HEK293T (cell line): ENCODE data around the gene LRRC36.

ENCODE experiments used
- CTCF ChIA-PET: fragments of 350-600 bp; formaldehyde crosslinking; extraction: SDS; loops from one replicate; lab custom pipeline; 2021; ENCODE audit warnings: antibody characterized with exemption, inconsistent platforms; lab: Yijun Ruan, JAX
- POLR2A ChIA-PET: fragments of 350-600 bp; formaldehyde crosslinking; extraction: SDS; loops from one replicate; lab custom pipeline; 2020; ENCODE audit warnings: antibody characterized with exemption, inconsistent platforms; lab: Yijun Ruan, JAX
- DNase-seq: peaks from one replicate; pipeline ENCODE4 v3.0.0; 2012; ENCODE audit warnings: mixed read lengths; ENCODE audit errors: extremely low spot score
- ARNT ChIP-seq: fragments of 450-650 bp; IDR thresholded peaks from 2 replicates; pipeline ENCODE4 v1.6.1; 2017; ENCODE audit warnings: mild to moderate bottlenecking
- BHLHE40 ChIP-seq: fragments of 450-650 bp; IDR thresholded peaks from 2 replicates; pipeline ENCODE4 v1.6.1; 2016; ENCODE audit warnings: mild to moderate bottlenecking, moderate library complexity, borderline replicate concordance
- CTBP1 ChIP-seq: fragments of 450-650 bp; IDR thresholded peaks from 2 replicates; pipeline ENCODE4 v1.6.1; 2016; ENCODE audit warnings: borderline replicate concordance
- ELF4 ChIP-seq: fragments of 450-650 bp; IDR thresholded peaks from 2 replicates; pipeline ENCODE4 v1.6.1; 2017; ENCODE audit warnings: antibody characterized with exemption
- FOXA1 ChIP-seq: fragments of 450-650 bp; IDR thresholded peaks from 2 replicates; pipeline ENCODE4 v1.6.1; 2016; ENCODE audit warnings: mild to moderate bottlenecking
- FOXK2 ChIP-seq: fragments of 450-650 bp; IDR thresholded peaks from 2 replicates; pipeline ENCODE4 v1.6.1; 2016; ENCODE audit warnings: mild to moderate bottlenecking
- FOXM1 ChIP-seq: fragments of 450-650 bp; IDR thresholded peaks from 2 replicates; pipeline ENCODE4 v1.6.1; 2017; ENCODE audit warnings: mild to moderate bottlenecking, borderline replicate concordance
- HDGF ChIP-seq: fragments of 450-650 bp; IDR thresholded peaks from 2 replicates; pipeline ENCODE4 v1.6.1; 2017; ENCODE audit warnings: antibody characterized with exemption, borderline replicate concordance
- L3MBTL2 ChIP-seq: fragments of 450-650 bp; conservative IDR thresholded peaks from 2 replicates; pipeline ENCODE4 v1.6.1; 2016; ENCODE audit warnings: mild to moderate bottlenecking
- LEF1 ChIP-seq: fragments of 450-650 bp; IDR thresholded peaks from 2 replicates; pipeline ENCODE4 v1.6.1; 2017; ENCODE audit warnings: mild to moderate bottlenecking, borderline replicate concordance
- NFRKB ChIP-seq: fragments of 450-650 bp; IDR thresholded peaks from 2 replicates; pipeline ENCODE4 v1.6.1; 2016; ENCODE audit warnings: mild to moderate bottlenecking, moderate library complexity
- PKNOX1 ChIP-seq: fragments of 450-650 bp; IDR thresholded peaks from 2 replicates; pipeline ENCODE4 v1.6.1; 2016
- SP1 ChIP-seq: fragments of 450-650 bp; IDR thresholded peaks from 2 replicates; pipeline ENCODE4 v1.6.1; 2017
- SUZ12 ChIP-seq: fragments of 450-650 bp; IDR thresholded peaks from 2 replicates; pipeline ENCODE4 v1.6.1; 2016; ENCODE audit warnings: mild to moderate bottlenecking
- TARDBP ChIP-seq: fragments of 450-650 bp; IDR thresholded peaks from 2 replicates; pipeline ENCODE4 v1.6.1; 2016
- ZNF384 ChIP-seq: fragments of 450-650 bp; IDR thresholded peaks from 2 replicates; pipeline ENCODE4 v1.6.1; 2016

LRRC36 gene

DNA sequence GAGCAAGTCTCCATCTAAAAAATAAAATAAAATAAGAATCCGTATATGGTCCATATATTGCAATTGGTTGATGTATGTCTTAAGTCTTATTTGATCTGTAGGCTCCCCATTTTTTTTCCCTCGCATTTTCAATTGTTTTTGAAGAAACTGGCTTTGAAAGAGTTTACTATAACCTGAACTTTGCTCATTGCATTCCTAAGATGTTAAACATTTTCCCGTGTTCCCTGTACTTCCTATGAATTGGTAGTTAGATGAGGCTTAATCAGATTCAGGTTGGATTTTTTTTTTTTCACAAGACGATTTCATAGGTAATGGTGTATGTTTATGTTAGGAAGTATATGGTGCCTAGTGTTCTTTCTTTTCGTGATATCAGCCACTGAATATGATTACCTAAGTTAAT, 3.3 kb downstream of the LRRC36 start:
- CTCF ChIA-PET = no interaction called here
- POLR2A ChIA-PET = no interaction called here
- TF ChIP-seq FOXA1 (no peak), TARDBP (no peak), PKNOX1 (no peak), HDGF (no peak), SUZ12 (no peak), SP1 (no peak)
- no peak for DNase-seq

DNA sequence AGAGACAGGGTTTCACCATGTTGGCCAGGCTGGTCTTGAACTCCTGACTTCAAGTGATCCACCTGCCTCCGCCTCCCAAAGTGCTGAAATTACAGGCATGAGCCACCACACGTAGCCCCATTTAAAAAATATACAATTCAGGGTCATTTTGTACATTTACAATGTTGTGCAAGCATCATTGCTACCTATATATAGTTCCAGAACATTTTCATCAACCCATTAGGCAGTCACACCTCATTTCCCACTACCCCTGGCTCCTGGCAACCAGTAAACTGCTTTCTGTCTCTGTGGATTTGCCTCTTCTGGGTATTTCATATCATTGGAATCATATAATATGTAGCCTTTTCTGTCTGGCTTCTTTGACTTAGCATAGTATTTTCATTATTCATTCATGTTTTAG, 6.7 kb downstream of the LRRC36 start:
- ChIA-PET POLR2A (no interaction called here), CTCF (no interaction called here)
- DNase-seq = no peak
- no peak for TF ChIP-seq ARNT
- no peak for TF ChIP-seq FOXK2
- TF ChIP-seq LEF1 = no peak
- no peak for TF ChIP-seq ELF4
- no peak for TF ChIP-seq PKNOX1
- TF ChIP-seq TARDBP = no peak
- no peak for TF ChIP-seq HDGF
- TF ChIP-seq L3MBTL2 = no peak
- TF ChIP-seq CTBP1 = no peak
- TF ChIP-seq SP1 = no peak
- TF ChIP-seq BHLHE40 = no peak
- no peak for TF ChIP-seq FOXA1
- TF ChIP-seq SUZ12 = no peak

- no peak for DNase-seq
- TF ChIP-seq SUZ12 (no peak), BHLHE40 (no peak), PKNOX1 (no peak), HDGF (no peak), NFRKB (no peak), ELF4 (no peak), ZNF384 (no peak)
- ChIA-PET POLR2A (interaction anchor here (0.8 kb wide), 1 partner anchor 9 kb away, joined by 4 read pairs; the partner anchor contains the start of gene LRRC36), CTCF (no interaction called here)
Observed at GRCh38 chr16:67336116-67336515, 9.5 kb downstream of the LRRC36 start.

DNA sequence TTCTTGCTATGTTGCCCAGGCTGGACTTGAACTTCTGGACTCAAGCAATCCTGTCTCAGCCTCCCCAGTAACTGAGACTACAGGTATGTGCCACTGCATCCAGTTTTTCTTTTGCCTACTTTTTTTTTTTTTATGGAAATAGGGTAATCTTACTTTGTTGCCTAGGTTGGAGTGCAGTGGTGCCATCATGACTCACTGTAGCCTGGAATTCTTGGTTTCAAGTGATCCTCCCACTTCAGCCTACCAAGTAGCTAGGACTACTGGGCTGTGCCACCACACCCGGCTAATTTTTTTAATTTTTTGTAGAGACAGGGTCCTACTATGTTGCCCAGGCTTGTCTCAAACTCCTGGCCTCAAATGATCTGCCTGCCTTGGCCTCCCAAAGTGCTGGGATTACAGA, 10.0 kb downstream of the LRRC36 start:
- ChIA-PET CTCF (no interaction called here), POLR2A (no interaction called here)
- no peak for DNase-seq
- no peak for TF ChIP-seq FOXA1
- TF ChIP-seq ZNF384 = no peak
- no peak for TF ChIP-seq SP1
- no peak for TF ChIP-seq HDGF
- TF ChIP-seq L3MBTL2 = no peak
- no peak for TF ChIP-seq SUZ12
- no peak for TF ChIP-seq NFRKB
- TF ChIP-seq TARDBP = no peak
- no peak for TF ChIP-seq BHLHE40

DNA sequence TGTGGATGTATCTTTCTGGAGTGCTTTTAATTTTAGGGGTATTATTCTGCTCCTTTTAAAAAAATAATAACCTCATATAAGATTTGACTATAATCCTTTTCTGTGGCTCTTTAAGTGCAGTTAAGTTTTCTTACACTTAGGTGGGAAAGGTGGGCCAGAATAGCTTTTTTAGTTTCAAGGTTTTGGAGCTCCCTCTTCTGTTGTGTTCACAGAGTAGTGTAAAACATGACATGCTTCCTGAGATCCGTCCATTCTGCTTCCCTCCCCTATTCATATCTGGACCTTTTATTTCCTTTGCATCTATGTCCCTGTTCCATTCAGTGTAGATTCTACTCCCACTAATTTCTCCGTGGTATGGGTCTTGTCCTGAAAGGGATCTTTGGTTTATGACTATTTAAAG, 12.8 kb downstream of the LRRC36 start:
- ChIA-PET CTCF (interaction anchor here (1.3 to 1.4 kb wide), 3 partner anchors 12 to 79 kb away, joined by 5 to 11 read pairs (median 5); partner anchors contain the start of genes KCTD19, LRRC36 and PLEKHG4), POLR2A (interaction anchor here (1.2 kb wide), 2 partner anchors 13 to 92 kb away, joined by 4 to 6 read pairs; partner anchors contain the start of genes FHOD1, KCTD19 and LRRC36)
- TF ChIP-seq ELF4 (no peak), LEF1 (no peak), BHLHE40 (no peak), CTBP1 (no peak), L3MBTL2 (no peak), ARNT (no peak), SP1 (no peak), ZNF384 (no peak), HDGF (no peak), FOXK2 (no peak), TARDBP (no peak), PKNOX1 (no peak), SUZ12 (no peak), NFRKB (no peak), FOXM1 (no peak), FOXA1 (no peak)
- no peak for DNase-seq

DNA sequence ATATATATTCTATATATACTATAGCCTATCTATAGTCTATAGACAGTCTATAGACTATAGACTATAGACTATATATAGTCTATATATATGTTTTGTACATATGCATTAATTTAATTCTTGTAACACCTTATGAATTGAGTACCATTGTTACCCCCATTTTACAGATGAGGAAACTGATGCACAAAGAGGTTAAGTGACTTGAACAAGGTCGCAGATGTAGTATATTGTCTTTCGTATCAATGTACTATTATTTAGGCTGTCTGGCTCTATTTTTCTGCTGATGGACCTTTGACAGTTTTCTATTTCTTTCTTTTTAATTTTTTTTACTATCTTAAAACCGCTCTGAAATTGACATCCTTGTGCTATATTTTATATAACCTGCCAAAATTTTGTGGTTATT, 14.6 kb downstream of the LRRC36 start:
- ChIA-PET CTCF (no interaction called here), POLR2A (no interaction called here)
- TF ChIP-seq SP1 (no peak), LEF1 (no peak), SUZ12 (no peak), FOXM1 (no peak), ARNT (no peak), L3MBTL2 (no peak), BHLHE40 (no peak), CTBP1 (no peak), ELF4 (no peak), FOXK2 (no peak), FOXA1 (no peak)
- no peak for DNase-seq
